ENCODE results near the gene TEX14. TPM values are rescaled to one million over a fixed set of nuclear protein-coding genes. Genes with fewer than 3 reads are reported as not detected.

The TEX14 gene
- polyA plus RNA-seq, 1 of the 3 experiments (the other 2 are of a cell fraction) = 0.02 TPM

DNA sequence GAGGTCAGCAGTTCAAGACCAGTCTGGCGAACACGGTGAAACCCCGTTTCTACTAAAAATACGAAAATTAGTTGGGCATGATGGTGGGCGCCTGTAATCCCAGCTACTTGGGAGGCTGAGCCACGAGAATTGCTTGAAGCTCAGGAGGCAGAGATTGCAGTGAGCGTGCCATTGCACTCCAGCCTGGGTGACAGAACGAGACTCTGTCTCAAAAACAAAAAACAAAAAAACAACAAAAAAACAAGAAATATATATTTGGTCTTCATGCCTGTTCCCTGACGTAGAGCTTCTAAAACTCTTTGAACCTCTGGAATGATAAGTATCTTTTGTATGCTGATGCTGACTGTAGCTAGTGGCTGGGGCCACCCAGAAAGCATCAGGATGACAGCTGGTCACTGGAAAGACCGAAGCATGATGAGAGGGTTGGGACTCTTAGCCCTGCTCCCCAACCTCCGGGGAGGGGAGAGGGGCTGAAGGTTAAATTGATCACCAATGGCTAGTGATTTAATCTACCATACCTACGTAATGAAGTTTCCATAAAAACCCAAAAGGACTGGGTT is 54.8 kb downstream of the TEX14 start:
- Histone ChIP-seq H3K79me2 (ENCODE audit: insufficient read depth) (no peaks in the 10 kb centered on the region), H3K4me1 (ENCODE audit: control insufficient read depth in 1 of 2, insufficient read depth in 2 of 2, low read depth in 1 of 2, low read length in 1 of 2) (peaks cover 0 to 5% of the 10 kb centered on the region in 2 experiments; a peak in 1 of 4 replicates), H3K27me3 (ENCODE audit: insufficient read depth) (no peaks in the 10 kb centered on the region), H3K9ac (no peak overlapping the region), H4K20me1 (ENCODE audit: insufficient read depth) (no peaks in the 10 kb centered on the region), H3K9me3 (no peaks in the 10 kb centered on the region), H3K4me3 (ENCODE audit: low read depth in 2 of 2, low read length in 1 of 2) (no peak overlapping the region), H3K4me2 (no peak overlapping the region), H3F3A (replicated peaks; ENCODE audit: insufficient read depth) (no peaks in the 10 kb centered on the region), H2AFZ (ENCODE audit: low read depth) (no peak overlapping the region), H3K27ac (ENCODE audit: low read depth in 2 of 2, low read length in 1 of 2) (no peak overlapping the region), H3K9me2 (no peaks in the 10 kb centered on the region), H3K36me3 (replicated peaks in 1 of 2; ENCODE audit: control insufficient read depth in 1 of 2, insufficient read depth in 2 of 2, low read length in 1 of 2) (no peaks in the 10 kb centered on the region)
- 71% methylated on average over 12 of the region's 12 CpGs for WGBS (ENCODE audit: low lambda C conversion rate)
- no peak for TF ChIP-seq MXI1 (IDR thresholded peaks at IDR 0.05; ENCODE audit: low read depth, low read length)
- ChIA-PET POLR2A (interaction anchor here (0.6 kb wide), 1 partner anchor 124 kb away, joined by 3 read pairs; no protein-coding TSS in a partner anchor), CTCF (interaction anchor here (0.8 to 1.3 kb wide), 3 partner anchors 74 to 1788 kb away, joined by 3 read pairs; no protein-coding TSS in a partner anchor)
- DNase-seq = no peak

GRCh38 chr17:58632324-58633314 is 59.2 kb downstream of the TEX14 start:
- Histone ChIP-seq H3K79me2 (ENCODE audit: insufficient read depth) (no peaks in the 10 kb centered on the region), H3F3A (replicated peaks; ENCODE audit: insufficient read depth) (peaks cover 13% of the 10 kb centered on the region), H3K27ac (ENCODE audit: low read depth in 2 of 2, low read length in 1 of 2) (peak overlapping the region; percentile 78 to 92), H3K4me2 (peak overlapping the region; percentile 67), H3K9me3 (no peaks in the 10 kb centered on the region), H3K9me2 (no peaks in the 10 kb centered on the region), H4K20me1 (ENCODE audit: insufficient read depth) (no peaks in the 10 kb centered on the region), H2AFZ (ENCODE audit: low read depth) (peak overlapping the region; percentile 97), H3K27me3 (ENCODE audit: insufficient read depth) (no peaks in the 10 kb centered on the region), H3K4me1 (ENCODE audit: control insufficient read depth in 1 of 2, insufficient read depth in 2 of 2, low read depth in 1 of 2, low read length in 1 of 2) (peaks cover 0 to 5% of the 10 kb centered on the region in 2 experiments; a peak in 1 of 4 replicates), H3K4me3 (ENCODE audit: low read depth in 2 of 2, low read length in 1 of 2) (peak overlapping the region; percentile 43 to 48), H3K9ac (peak overlapping the region; percentile 66), H3K36me3 (replicated peaks in 1 of 2; ENCODE audit: control insufficient read depth in 1 of 2, insufficient read depth in 2 of 2, low read length in 1 of 2) (no peaks in the 10 kb centered on the region)
- WGBS (ENCODE audit: low lambda C conversion rate) = 80% methylated on average over 20 of the region's 20 CpGs
- no peak for DNase-seq
- CTCF ChIA-PET = interaction anchor here (0.6 to 2.9 kb wide), 25 partner anchors 9 to 459 kb away, joined by 3 to 25 read pairs (median 4); partner anchors contain the start of gene TEX14
- POLR2A ChIA-PET = interaction anchor here (0.7 to 2.9 kb wide), 29 partner anchors 8 to 626 kb away, joined by 3 to 72 read pairs (median 7); partner anchors contain the start of genes MTMR4, PPM1E, PRR11 and RAD51C
- TF ChIP-seq ZBTB33 (IDR thresholded peaks at IDR 0.05; ENCODE audit: borderline replicate concordance, low read depth) = no peak
- TF ChIP-seq FOXJ3 (CRISPR knock-in tag; IDR thresholded peaks at IDR 0.05) = no peak
- TF ChIP-seq, protein P1, sequence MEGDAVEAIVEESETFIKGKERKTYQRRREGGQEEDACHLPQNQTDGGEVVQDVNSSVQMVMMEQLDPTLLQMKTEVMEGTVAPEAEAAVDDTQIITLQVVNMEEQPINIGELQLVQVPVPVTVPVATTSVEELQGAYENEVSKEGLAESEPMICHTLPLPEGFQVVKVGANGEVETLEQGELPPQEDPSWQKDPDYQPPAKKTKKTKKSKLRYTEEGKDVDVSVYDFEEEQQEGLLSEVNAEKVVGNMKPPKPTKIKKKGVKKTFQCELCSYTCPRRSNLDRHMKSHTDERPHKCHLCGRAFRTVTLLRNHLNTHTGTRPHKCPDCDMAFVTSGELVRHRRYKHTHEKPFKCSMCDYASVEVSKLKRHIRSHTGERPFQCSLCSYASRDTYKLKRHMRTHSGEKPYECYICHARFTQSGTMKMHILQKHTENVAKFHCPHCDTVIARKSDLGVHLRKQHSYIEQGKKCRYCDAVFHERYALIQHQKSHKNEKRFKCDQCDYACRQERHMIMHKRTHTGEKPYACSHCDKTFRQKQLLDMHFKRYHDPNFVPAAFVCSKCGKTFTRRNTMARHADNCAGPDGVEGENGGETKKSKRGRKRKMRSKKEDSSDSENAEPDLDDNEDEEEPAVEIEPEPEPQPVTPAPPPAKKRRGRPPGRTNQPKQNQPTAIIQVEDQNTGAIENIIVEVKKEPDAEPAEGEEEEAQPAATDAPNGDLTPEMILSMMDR (IDR thresholded peaks at IDR 0.05) = no peak
- TF ChIP-seq SIN3A (IDR thresholded peaks at IDR 0.05; ENCODE audit: borderline replicate concordance, low read depth, low read length) = no peak
- TF ChIP-seq MXI1 (IDR thresholded peaks at IDR 0.05; ENCODE audit: low read depth, low read length) = no peak
- no peak for TF ChIP-seq IRF3 (IDR thresholded peaks at IDR 0.05; ENCODE audit: low read depth, low read length)
- no peak for TF ChIP-seq NRF1 (IDR thresholded peaks at IDR 0.05; ENCODE audit: low read depth, low read length)
- no peak for TF ChIP-seq RCOR1 (IDR thresholded peaks at IDR 0.05; ENCODE audit: low read length)
- TF ChIP-seq, protein P2, sequence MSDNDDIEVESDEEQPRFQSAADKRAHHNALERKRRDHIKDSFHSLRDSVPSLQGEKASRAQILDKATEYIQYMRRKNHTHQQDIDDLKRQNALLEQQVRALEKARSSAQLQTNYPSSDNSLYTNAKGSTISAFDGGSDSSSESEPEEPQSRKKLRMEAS (IDR thresholded peaks at IDR 0.05; ENCODE audit: low read depth) = no peak
- no peak for TF ChIP-seq FOSL2 (IDR thresholded peaks at IDR 0.05; ENCODE audit: borderline replicate concordance, low read depth)
- TF ChIP-seq RXRA (IDR thresholded peaks at IDR 0.05; ENCODE audit: borderline replicate concordance, low read depth) = no peak
- TF ChIP-seq FOXM1 (IDR thresholded peaks at IDR 0.05; ENCODE audit: low read depth) = no peak
- no peak for TF ChIP-seq POLR2AphosphoS5 (IDR thresholded peaks at IDR 0.05; ENCODE audit: low read depth, low read length)
- TF ChIP-seq EZH2phosphoT487 (IDR thresholded peaks at IDR 0.05; ENCODE audit: borderline replicate concordance, low read depth) = no peak
- no peak for TF ChIP-seq ELF1 (IDR thresholded peaks at IDR 0.05)
- no peak for TF ChIP-seq YY1 (IDR thresholded peaks at IDR 0.05; ENCODE audit: low read depth)
- no peak for TF ChIP-seq PBX3 (IDR thresholded peaks at IDR 0.05)

Data from SK-N-SH (cell line).